NCI-H2196 (cell line): ENCODE results near the gene CPB2.

Experiments
- DNase-seq: peaks from one replicate; lab custom pipeline; 2025; ENCODE audit not compliant: unreplicated experiment; lab: John Stamatoyannopoulos, UW

Gene CPB2

GRCh38 chr13:46053162-46054012 is 51.4 kb downstream of the CPB2 start:
- no peak for DNase-seq

GRCh38 chr13:46052319-46053161 is 52.3 kb downstream of the CPB2 start, which contains the start of gene ZC3H13:
ZC3H13 (minus strand) TSS chr13:46052746; CDS start chr13:46045507, 7,239 bp downstream.
- peak; percentile 77 for DNase-seq

GRCh38 chr13:46051968-46052318 is 52.9 kb downstream of the CPB2 start:
- DNase-seq = no peak

GRCh38 chr13:46050771-46051170 is 54.1 kb downstream of the CPB2 start:
- DNase-seq = no peak

GRCh38 chr13:46045424-46045823 is 59.4 kb downstream of the CPB2 start:
- no peak for DNase-seq

GRCh38 chr13:46043647-46044046 is 61.2 kb downstream of the CPB2 start:
- DNase-seq = no peak

GRCh38 chr13:46041419-46041839 is 63.4 kb downstream of the CPB2 start:
- DNase-seq = no peak

GRCh38 chr13:46040763-46041162 is 64.1 kb downstream of the CPB2 start:
- no peak for DNase-seq

GRCh38 chr13:46039411-46040182 is 65.2 kb downstream of the CPB2 start:
- no peak for DNase-seq

GRCh38 chr13:46038296-46038695 is 66.5 kb downstream of the CPB2 start:
- DNase-seq = no peak

- DNase-seq = no peak
These were observed 69.8 kb downstream of the CPB2 start for GRCh38 chr13:46035066-46035465.

GRCh38 chr13:46032341-46032740 is 72.5 kb downstream of the CPB2 start:
- no peak for DNase-seq

- DNase-seq = no peak
These were observed 73.1 kb downstream of the CPB2 start for GRCh38 chr13:46031581-46032263.

- DNase-seq = no peak
These were observed 79.7 kb downstream of the CPB2 start for GRCh38 chr13:46025157-46025556.

- no peak for DNase-seq
These were observed 82.4 kb downstream of the CPB2 start for GRCh38 chr13:46022481-46022880.

GRCh38 chr13:46016216-46016615 is 88.6 kb downstream of the CPB2 start:
- no peak for DNase-seq

- DNase-seq = no peak
These were observed 89.5 kb downstream of the CPB2 start for GRCh38 chr13:46015366-46015765.

- no peak for DNase-seq
These were observed 92.4 kb downstream of the CPB2 start for GRCh38 chr13:46012404-46012803.

GRCh38 chr13:46010148-46010547 is 94.7 kb downstream of the CPB2 start:
- no peak for DNase-seq

- DNase-seq = no peak
These were observed 96.2 kb downstream of the CPB2 start for GRCh38 chr13:46008631-46009030.
